ENCODE measurements around the gene C1orf21. TPM values are rescaled to one million over a fixed set of nuclear protein-coding genes. Genes with fewer than 3 reads are reported as not detected.

Gene C1orf21
- polyA plus RNA-seq, 3 donors = 0.23 to 1.1 (median 0.28) TPM

GRCh38 chr1:184422490-184423233 lies 35.8 kb downstream of the C1orf21 start:
- no CpG with 5 or more reads among the region's 9 CpGs for WGBS (ENCODE audit: insufficient coverage)
- H3K27ac Mint-ChIP-seq = no peak overlapping the region
- no peak overlapping the region for H3K4me2 ChIP-seq (replicated peaks; ENCODE audit: extremely low read depth, low read length, poor library complexity, severe bottlenecking)

GRCh38 chr1:184423649-184424048 lies 36.8 kb downstream of the C1orf21 start:
- no peaks in the 10 kb centered on the region for H3K36me3 ChIP-seq (replicated peaks in 1 of 2; ENCODE audit: control insufficient read depth in 1 of 2, insufficient read depth in 2 of 2, low read length in 2 of 2)
- no peak for TF ChIP-seq CTCF (IDR thresholded peaks at IDR 0.05)
- Mint-ChIP-seq H3K36me3 (no peaks in the 10 kb centered on the region), H3K27me3 (ENCODE audit: low read depth in 3 of 3) (no peaks in the 10 kb centered on the region), H3K27ac (no peak overlapping the region), H3K4me1 (peaks cover 17% of the 10 kb centered on the region), H3K4me3 (no peak overlapping the region), H3K9me3 (peaks cover 0 to 1% (median 0%) of the 10 kb centered on the region in 7 donors)
- no peaks in the 10 kb centered on the region for H3K79me2 ChIP-seq (ENCODE audit: insufficient read depth, low read length)
- H4K20me1 ChIP-seq (ENCODE audit: insufficient read depth, low read length) = no peaks in the 10 kb centered on the region
- H3K9ac ChIP-seq (ENCODE audit: insufficient read depth, low read length, poor library complexity, severe bottlenecking) = no peak overlapping the region
- H3K27me3 ChIP-seq (ENCODE audit: control insufficient read depth in 2 of 2, insufficient read depth in 2 of 2, low read length in 2 of 2) = no peaks in the 10 kb centered on the region
- no peak overlapping the region for H3K27ac ChIP-seq (ENCODE audit: low read depth in 1 of 2, low read length in 2 of 2)
- WGBS (ENCODE audit: insufficient coverage) = no CpG with 5 or more reads among the region's 2 CpGs
- no peaks in the 10 kb centered on the region for H3K9me3 ChIP-seq (replicated peaks in 1 of 2; ENCODE audit: control insufficient read depth in 1 of 2, insufficient read depth in 1 of 2, low read length in 2 of 2)
- no peak overlapping the region for H2AFZ ChIP-seq (ENCODE audit: insufficient read depth, low read depth, low read length, poor library complexity, severe bottlenecking)
- intact Hi-C loops (cut with micrococcal nuclease) = no loop called here
- no peak overlapping the region for H3K4me3 ChIP-seq (replicated peaks in 1 of 3; ENCODE audit: low read depth in 2 of 3, low read length in 3 of 3)
- H3K4me1 ChIP-seq (ENCODE audit: control insufficient read depth in 1 of 2, insufficient read depth in 2 of 2, low read length in 2 of 2) = peaks cover 11 to 19% of the 10 kb centered on the region in 2 donors
- DNase-seq = no peak
- no peak overlapping the region for H3K4me2 ChIP-seq (replicated peaks; ENCODE audit: extremely low read depth, low read length, poor library complexity, severe bottlenecking)

More at GRCh38 chr1:184422490-184423233, 35.8 kb downstream of the C1orf21 start:
- Histone ChIP-seq H3K36me3 (replicated peaks in 1 of 2; ENCODE audit: control insufficient read depth in 1 of 2, insufficient read depth in 2 of 2, low read length in 2 of 2) (no peaks in the 10 kb centered on the region), H3K27ac (ENCODE audit: low read depth in 1 of 2, low read length in 2 of 2) (no peak overlapping the region), H3K9ac (ENCODE audit: insufficient read depth, low read length, poor library complexity, severe bottlenecking) (no peak overlapping the region), H2AFZ (ENCODE audit: insufficient read depth, low read depth, low read length, poor library complexity, severe bottlenecking) (no peak overlapping the region), H4K20me1 (ENCODE audit: insufficient read depth, low read length) (no peaks in the 10 kb centered on the region), H3K9me3 (replicated peaks in 1 of 2; ENCODE audit: control insufficient read depth in 1 of 2, insufficient read depth in 1 of 2, low read length in 2 of 2) (no peaks in the 10 kb centered on the region), H3K4me1 (ENCODE audit: control insufficient read depth in 1 of 2, insufficient read depth in 2 of 2, low read length in 2 of 2) (peaks cover 21 to 29% of the 10 kb centered on the region in 2 donors), H3K79me2 (ENCODE audit: insufficient read depth, low read length) (no peaks in the 10 kb centered on the region), H3K27me3 (ENCODE audit: control insufficient read depth in 2 of 2, insufficient read depth in 2 of 2, low read length in 2 of 2) (no peaks in the 10 kb centered on the region), H3K4me3 (replicated peaks in 1 of 3; ENCODE audit: low read depth in 2 of 3, low read length in 3 of 3) (no peak overlapping the region)
- TF ChIP-seq CTCF (IDR thresholded peaks at IDR 0.05) = no peak
- H3K4me1 Mint-ChIP-seq = peaks cover 27% of the 10 kb centered on the region
- H3K27me3 Mint-ChIP-seq (ENCODE audit: low read depth in 3 of 3) = no peaks in the 10 kb centered on the region
- intact Hi-C loops (cut with micrococcal nuclease) = no loop called here
- no peaks in the 10 kb centered on the region for H3K36me3 Mint-ChIP-seq
- no peak for DNase-seq
- H3K9me3 Mint-ChIP-seq = peaks cover 0 to 1% (median 0%) of the 10 kb centered on the region in 7 donors
- H3K4me3 Mint-ChIP-seq = no peak overlapping the region
